Measurements from ENCODE around the gene OR5T3.

GRCh38 chr11:56251954-56252353, at the start of gene OR5T3:
- TF ChIP-seq POLR2A (IDR thresholded peaks at IDR 0.05) (no peak), CTCF (IDR thresholded peaks at IDR 0.05) (no peak)

Data from Peyer's patch (tissue), 4 donors.